PC-9 (cell line): Measurements from ENCODE around the gene ZNF786.

Source experiments
- CTCF ChIP-seq: fragments of 200-600 bp; sonication (generic); conservative IDR thresholded peaks from 2 replicates; pipeline ENCODE4 v1.6.1; 2017; ENCODE audit warnings: mixed run types, antibody characterized with exemption, mild to moderate bottlenecking, moderate library complexity
- EZH2 ChIP-seq: fragments of 200-600 bp; sonication (generic); IDR thresholded peaks from 2 replicates; pipeline ENCODE4 v1.8.0; 2017; ENCODE audit warnings: antibody characterized with exemption, low read depth

GRCh38 chr7:149130572-149131198, 40.2 kb upstream of the ZNF786 start:
- TF ChIP-seq CTCF (no peak), EZH2 (no peak)
